Cardiac muscle cell (in vitro differentiated cells and primary cell): Measurements from ENCODE around the gene FGF12. TPM values are rescaled to one million over a fixed set of nuclear protein-coding genes. Genes with fewer than 3 reads are reported as not detected.

Experiments used
- DNase-seq, 2 donors: peaks; one replicate each; pipeline versions ENCODE4 v3.0.0 to v3.0.0-alpha.2; 2010 to 2017; ENCODE audit warnings: low read depth in 1 of 2, low spot score in 1 of 2
- H3K27ac ChIP-seq: fragments of 200-600 bp; sonication (generic); 2 replicates; pipeline ENCODE4 v1.5.1; 2016
- H3K27me3 ChIP-seq: fragments of 200-600 bp; sonication (generic); 2 replicates; pipeline ENCODE4 v1.6.0; 2016; ENCODE audit warnings: control low read depth
- H3K36me3 ChIP-seq: fragments of 200-600 bp; sonication (generic); 2 replicates; pipeline ENCODE4 v1.5.1; 2016; ENCODE audit warnings: control low read depth
- H3K4me1 ChIP-seq: fragments of 200-600 bp; sonication (generic); 2 replicates; pipeline ENCODE4 v1.8.1; 2017; ENCODE audit warnings: low read depth, mild to moderate bottlenecking, mixed run types
- H3K4me3 ChIP-seq: fragments of 200-600 bp; sonication (generic); 2 replicates; pipeline ENCODE4 v1.5.1; 2016; ENCODE audit warnings: mild to moderate bottlenecking
- H3K9me3 ChIP-seq: fragments of 200-600 bp; sonication (generic); 2 replicates; pipeline ENCODE4 v1.5.1; 2017; ENCODE audit warnings: low read depth, mild to moderate bottlenecking, control low read depth
- CTCF ChIP-seq: IDR thresholded peaks from 2 replicates; pipeline ENCODE4 v1.5.1; 2012; ENCODE audit warnings: low read depth, mild to moderate bottlenecking, low read length
- polyA plus RNA-seq: library from polyadenylated mRNA; unstranded; fragments of >200 nt; fragmentation: Nextera tagmentation; extraction: Ambion mirVana; gene quantifications from 2 replicates; pipeline ENCODE4 v1.2.1, GENCODE V29; 2016
- total RNA-seq: library from RNA; depleted of rRNA; stranded (reverse); fragments of >200 nt; gene quantifications from 2 replicates; pipeline ENCODE4 v1.2.3, GENCODE V29; 2016

Gene FGF12
- total and polyA plus RNA-seq, 2 experiments from 2014 or later: 1.2 to 1.7 TPM

DNA sequence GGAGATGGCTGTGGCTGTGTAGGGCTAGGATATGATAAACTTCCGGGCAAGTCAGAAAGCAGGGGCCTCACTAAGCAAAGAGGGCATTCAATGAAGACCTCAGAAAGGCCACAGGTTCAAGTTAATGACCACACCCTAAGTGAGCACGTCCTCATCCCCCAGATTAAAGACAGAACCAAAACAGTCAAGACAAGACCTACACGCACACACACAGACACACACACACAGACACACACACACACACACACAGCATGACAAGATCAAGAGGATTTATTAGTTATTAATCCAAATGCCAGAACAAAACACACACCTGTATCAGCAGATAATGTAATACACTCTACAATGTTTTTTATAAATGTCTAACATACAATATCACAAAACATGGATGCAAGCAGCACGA is 546.2 kb downstream of the FGF12 start:
- no peak overlapping the region for H3K4me3 ChIP-seq
- TF ChIP-seq CTCF: no peak
- no peak for DNase-seq

DNA sequence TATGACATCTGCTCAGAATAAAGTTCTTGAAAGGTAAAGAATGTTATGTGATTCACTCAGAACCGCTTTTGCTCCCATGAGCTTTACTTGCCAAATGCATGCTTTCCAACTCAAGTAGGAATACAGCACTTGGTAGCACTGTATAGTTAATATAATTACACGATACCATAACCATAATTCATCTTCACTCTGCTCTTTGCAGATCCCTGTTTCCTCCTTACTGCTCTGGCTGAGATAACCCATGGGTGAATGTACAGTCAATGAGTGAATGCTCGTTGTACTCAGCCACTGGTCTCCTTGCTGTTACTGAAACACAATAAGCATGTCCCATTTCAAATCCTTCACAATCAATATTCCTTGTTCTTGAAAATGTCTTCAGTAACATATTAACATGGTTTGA is 550.0 kb downstream of the FGF12 start:
- Histone ChIP-seq H3K27ac (no peak overlapping the region), H3K4me3 (no peak overlapping the region), H3K9me3 (no peaks in the 10 kb centered on the region), H3K27me3 (no peaks in the 10 kb centered on the region), H3K4me1 (no peaks in the 10 kb centered on the region), H3K36me3 (no peaks in the 10 kb centered on the region)
- TF ChIP-seq CTCF: no peak
- no peak for DNase-seq

More for the DNA sequence above, 546.2 kb downstream of the FGF12 start:
- Histone ChIP-seq H3K36me3 (no peaks in the 10 kb centered on the region), H3K27ac (no peak overlapping the region), H3K9me3 (no peaks in the 10 kb centered on the region), H3K27me3 (no peaks in the 10 kb centered on the region), H3K4me1 (no peaks in the 10 kb centered on the region)

GRCh38 chr3:192174283-192174682 is 553.1 kb downstream of the FGF12 start:
- H3K36me3 ChIP-seq: no peaks in the 10 kb centered on the region
- no peak for TF ChIP-seq CTCF
- H3K27ac ChIP-seq: no peak overlapping the region
- no peaks in the 10 kb centered on the region for H3K27me3 ChIP-seq
- DNase-seq: no peak
- H3K4me1 ChIP-seq: no peaks in the 10 kb centered on the region
- H3K4me3 ChIP-seq: no peak overlapping the region
- H3K9me3 ChIP-seq: no peaks in the 10 kb centered on the region

DNA sequence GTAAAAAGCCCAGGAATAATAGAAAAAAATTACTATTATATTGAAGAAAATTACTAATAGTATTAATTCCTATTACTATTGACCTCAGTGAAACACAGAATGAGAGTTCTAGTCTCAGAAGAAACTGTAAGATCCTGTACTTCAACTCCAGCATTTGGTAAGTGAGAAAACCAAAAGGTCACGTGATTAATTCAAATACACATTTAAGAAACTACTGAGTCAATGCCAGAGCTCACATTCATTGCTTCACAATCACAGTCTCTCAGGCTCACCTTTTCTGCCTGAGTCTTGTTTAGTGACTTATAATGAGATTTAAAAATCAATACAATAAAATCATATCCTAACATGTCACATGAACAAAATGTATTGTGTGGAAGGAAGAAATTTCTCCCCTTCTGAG is 556.1 kb downstream of the FGF12 start:
- H3K4me3 ChIP-seq: no peak overlapping the region
- H3K27me3 ChIP-seq: no peaks in the 10 kb centered on the region
- H3K27ac ChIP-seq: no peak overlapping the region
- no peak for TF ChIP-seq CTCF
- H3K36me3 ChIP-seq: no peaks in the 10 kb centered on the region
- H3K9me3 ChIP-seq: no peaks in the 10 kb centered on the region
- H3K4me1 ChIP-seq: no peaks in the 10 kb centered on the region
- no peak for DNase-seq

DNA sequence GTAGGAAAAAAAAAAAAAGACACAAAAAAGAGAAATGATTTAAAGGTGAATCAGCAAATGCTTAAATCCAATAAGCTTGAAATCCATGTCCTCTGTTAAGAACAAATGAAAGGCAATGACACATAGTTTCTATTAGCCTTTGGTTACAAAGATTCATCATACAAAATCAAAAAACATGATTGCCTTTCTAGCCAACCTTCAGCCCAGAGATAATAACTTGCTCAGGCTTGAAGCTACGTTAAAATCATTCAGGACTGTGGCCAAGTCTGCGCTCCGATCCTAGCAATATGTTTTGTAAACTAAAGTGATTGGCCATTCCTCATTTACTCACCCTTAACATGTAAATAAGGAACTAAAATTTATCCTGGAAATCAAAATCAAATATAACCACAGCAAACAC is 556.7 kb downstream of the FGF12 start:
- no peaks in the 10 kb centered on the region for H3K27me3 ChIP-seq
- no peak overlapping the region for H3K4me3 ChIP-seq
- no peaks in the 10 kb centered on the region for H3K4me1 ChIP-seq
- no peak overlapping the region for H3K27ac ChIP-seq
- H3K9me3 ChIP-seq: no peaks in the 10 kb centered on the region
- DNase-seq: no peak
- no peak for TF ChIP-seq CTCF
- H3K36me3 ChIP-seq: no peaks in the 10 kb centered on the region

- no peak for TF ChIP-seq CTCF
- no peak for DNase-seq
- no peak overlapping the region for H3K4me3 ChIP-seq
- H3K36me3 ChIP-seq: no peaks in the 10 kb centered on the region
- H3K9me3 ChIP-seq: no peaks in the 10 kb centered on the region
- no peaks in the 10 kb centered on the region for H3K4me1 ChIP-seq
- no peak overlapping the region for H3K27ac ChIP-seq
- no peaks in the 10 kb centered on the region for H3K27me3 ChIP-seq
Observed at GRCh38 chr3:192170031-192170430, 557.3 kb downstream of the FGF12 start.
